Measurements from ENCODE around the gene A3GALT2.

Gene A3GALT2

GRCh38 chr1:33347650-33347992, 26.7 kb upstream of the A3GALT2 start:
- no peak for TF ChIP-seq POLR2AphosphoS5 (IDR thresholded peaks at IDR 0.05; ENCODE audit: low read depth, low read length)
- TF ChIP-seq REST (IDR thresholded peaks at IDR 0.05; ENCODE audit: insufficient read depth in 1 of 2, low read depth in 2 of 2, low read length in 2 of 2) = no peak
- TF ChIP-seq TAF1 (IDR thresholded peaks at IDR 0.05; ENCODE audit: borderline replicate concordance, insufficient read depth, low read length) = no peak
- TF ChIP-seq SIN3A (IDR thresholded peaks at IDR 0.05; ENCODE audit: borderline replicate concordance, insufficient read depth, low read length) = no peak

GRCh38 chr1:33346927-33347649, 26.2 kb upstream of the A3GALT2 start:
- TF ChIP-seq SIN3A (IDR thresholded peaks at IDR 0.05; ENCODE audit: borderline replicate concordance, insufficient read depth, low read length) (peak; percentile 78; the same call in 1 of the 2 replicates), POLR2AphosphoS5 (IDR thresholded peaks at IDR 0.05; ENCODE audit: low read depth, low read length) (peak; percentile 66; the same call in 1 of the 2 replicates), REST (IDR thresholded peaks at IDR 0.05; ENCODE audit: insufficient read depth in 1 of 2, low read depth in 2 of 2, low read length in 2 of 2) (peak in 1 of 2 experiments; percentile 63; a peak in 2 of 4 replicates), FOXP2 (optimal IDR thresholded peaks at IDR 0.05; ENCODE audit: borderline replicate concordance, extremely low read depth, extremely low read length, insufficient read depth) (no peak), TAF1 (IDR thresholded peaks at IDR 0.05; ENCODE audit: borderline replicate concordance, insufficient read depth, low read length) (peak; percentile 71; the same call in 1 of the 2 replicates)

DNA sequence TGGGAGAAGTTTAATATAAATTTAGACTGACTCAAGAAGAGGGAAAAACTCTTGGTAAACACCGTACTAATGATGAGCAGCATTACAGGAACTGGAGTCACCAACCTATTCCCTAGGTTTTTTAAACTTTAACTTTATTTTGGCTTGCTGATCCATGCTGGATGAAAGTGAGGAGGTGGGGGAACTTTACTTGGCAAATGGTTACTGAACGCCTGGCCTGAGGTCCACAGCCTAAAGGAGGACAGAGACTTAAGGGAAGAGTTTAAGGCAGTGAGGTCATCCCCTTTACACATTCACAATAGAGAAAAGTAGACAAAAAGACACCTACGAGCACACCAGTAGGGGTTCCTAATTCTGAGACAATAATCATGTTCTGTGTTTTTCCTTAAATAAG, 25.6 kb upstream of the A3GALT2 start:
- TF ChIP-seq POLR2AphosphoS5 (IDR thresholded peaks at IDR 0.05; ENCODE audit: low read depth, low read length) = no peak

- TF ChIP-seq REST (IDR thresholded peaks at IDR 0.05; ENCODE audit: insufficient read depth in 1 of 2, low read depth in 2 of 2, low read length in 2 of 2) = no peak
- no peak for TF ChIP-seq POLR2AphosphoS5 (IDR thresholded peaks at IDR 0.05; ENCODE audit: low read depth, low read length)
- TF ChIP-seq SIN3A (IDR thresholded peaks at IDR 0.05; ENCODE audit: borderline replicate concordance, insufficient read depth, low read length) = no peak
- no peak for TF ChIP-seq FOXP2 (optimal IDR thresholded peaks at IDR 0.05; ENCODE audit: borderline replicate concordance, extremely low read depth, extremely low read length, insufficient read depth)
- TF ChIP-seq TAF1 (IDR thresholded peaks at IDR 0.05; ENCODE audit: borderline replicate concordance, insufficient read depth, low read length) = no peak
Measured at GRCh38 chr1:33344896-33345560, 24.1 kb upstream of the A3GALT2 start.

DNA sequence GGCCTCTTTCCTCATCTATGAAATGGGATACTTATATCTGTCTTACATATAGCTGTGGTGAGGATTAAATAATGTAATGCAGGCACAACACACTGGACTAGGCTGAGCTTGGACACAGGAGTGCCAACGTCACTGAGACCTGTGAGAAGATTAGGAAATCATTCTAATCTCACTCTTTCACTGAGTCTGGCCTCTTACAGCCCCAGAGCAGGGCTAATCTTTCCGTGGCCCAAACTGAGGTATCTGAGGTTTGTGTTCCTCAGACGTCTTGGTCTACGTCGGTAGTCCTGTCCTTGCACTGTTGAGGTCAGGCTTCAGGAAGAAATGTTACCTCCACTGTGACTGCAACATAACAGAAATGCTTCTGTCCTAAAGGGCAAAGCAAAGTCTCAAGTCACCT, 22.6 kb upstream of the A3GALT2 start:
- TF ChIP-seq TAF1 (IDR thresholded peaks at IDR 0.05; ENCODE audit: borderline replicate concordance, insufficient read depth, low read length) = no peak
- TF ChIP-seq POLR2AphosphoS5 (IDR thresholded peaks at IDR 0.05; ENCODE audit: low read depth, low read length) = no peak
- no peak for TF ChIP-seq FOXP2 (optimal IDR thresholded peaks at IDR 0.05; ENCODE audit: borderline replicate concordance, extremely low read depth, extremely low read length, insufficient read depth)
- no peak for TF ChIP-seq SIN3A (IDR thresholded peaks at IDR 0.05; ENCODE audit: borderline replicate concordance, insufficient read depth, low read length)
- TF ChIP-seq REST (IDR thresholded peaks at IDR 0.05; ENCODE audit: insufficient read depth in 1 of 2, low read depth in 2 of 2, low read length in 2 of 2) = no peak
